ENCODE data around the gene MAMDC2.

DNA sequence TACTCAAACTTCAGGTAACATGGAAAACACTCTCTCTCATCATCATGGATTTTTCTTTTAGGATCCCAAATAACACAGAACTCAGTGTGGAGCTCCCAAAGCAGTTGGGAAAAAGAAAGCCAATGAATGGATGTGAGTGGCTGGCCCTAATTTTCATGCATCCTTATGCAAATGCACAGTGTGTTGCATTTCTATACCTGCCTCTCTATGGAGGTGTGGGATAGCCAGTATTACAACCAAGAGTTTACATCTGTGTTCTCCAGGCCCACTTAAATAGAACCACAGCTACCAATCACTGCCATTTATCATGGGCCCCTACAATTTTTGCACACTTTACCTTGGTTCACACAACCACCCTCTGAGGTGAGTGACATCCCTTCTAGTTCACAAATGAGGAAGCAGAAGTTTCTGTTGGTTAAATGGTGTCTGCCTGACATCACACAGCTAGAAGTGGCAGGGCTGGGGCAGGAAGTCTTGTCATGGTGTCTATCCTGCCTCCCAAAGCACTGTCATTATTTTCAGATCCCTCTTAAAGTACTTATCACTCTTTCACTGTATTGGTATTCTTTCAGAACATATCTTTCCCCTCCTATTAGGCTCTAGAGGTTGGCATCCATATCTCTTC lies 17.3 kb downstream of the MAMDC2 start:
- TF ChIP-seq POLR2AphosphoS5 (IDR thresholded peaks at IDR 0.05; ENCODE audit: borderline replicate concordance, low read depth, low read length) (no peak), EZH2 (IDR thresholded peaks at IDR 0.05) (no peak), FOXP2 (optimal IDR thresholded peaks at IDR 0.05; ENCODE audit: control extremely low read depth, extremely low read length, insufficient read depth) (no peak)

Data from SK-N-MC (cell line).